Stomach (tissue), 9 donors: ENCODE data around the gene PDIK1L. TPM values are rescaled to one million over a fixed set of nuclear protein-coding genes. Genes with fewer than 3 reads are reported as not detected.

Experiments used
- DNase-seq, 2 donors: peaks; one replicate each; pipeline versions ENCODE4 v3.0.0 to v3.0.0-alpha.2; 2013 to 2019
- H3K27ac ChIP-seq, 5 donors: fragments of 200-600 bp in 4 of 5; sonication (generic) in 4 of 5; one replicate each; pipeline ENCODE4 v1.5.1; 2013 to 2019; ENCODE audit warnings: mild to moderate bottlenecking in 1 of 5, moderate library complexity in 1 of 5
- H3K27me3 ChIP-seq, 3 donors: fragments of 200-600 bp; sonication (generic); one replicate each; pipeline ENCODE4 v1.5.1; 2017 to 2019; ENCODE audit warnings: mixed run types in 1 of 3
- H3K36me3 ChIP-seq, 4 donors: fragments of 200-600 bp; sonication (generic); 1 replicate in 3 of 4; 2 replicates in 1 of 4; pipeline ENCODE4 v1.5.1; 2016 to 2019
- H3K4me1 ChIP-seq, 4 donors: fragments of 200-600 bp; sonication (generic); one replicate each; pipeline ENCODE4 v1.5.1; 2016 to 2019
- H3K4me3 ChIP-seq, 4 donors: fragments of 200-600 bp; sonication (generic) in 3 of 4; one replicate each; pipeline ENCODE4 v1.5.1; 2016 to 2019; ENCODE audit warnings: mild to moderate bottlenecking in 1 of 4
- H3K9me3 ChIP-seq, 4 donors: fragments of 200-600 bp; sonication (generic); one replicate each; pipeline ENCODE4 v1.5.1; 2016 to 2019
- CTCF ChIP-seq, 7 experiments: fragments of 450-650 bp in 4 of 7; fragments of 200-600 bp in 3 of 7; sonication (generic) in 3 of 7; IDR thresholded peaks; one replicate each; pipeline ENCODE4 v1.5.1; 2016 to 2019; ENCODE audit warnings: antibody characterized with exemption in 7 of 7, control low read depth in 2 of 7, mild to moderate bottlenecking in 1 of 7
- EP300 ChIP-seq: sonication (generic); formaldehyde crosslinking; IDR thresholded peaks from one replicate; pipeline ENCODE4 v1.6.1; 2017; ENCODE audit warnings: antibody characterized with exemption
- POLR2A ChIP-seq, 4 donors: fragments of 450-650 bp; IDR thresholded peaks; one replicate each; pipeline ENCODE4 v1.6.1; 2016; ENCODE audit warnings: antibody characterized with exemption in 4 of 4, control low read depth in 2 of 4, mild to moderate bottlenecking in 1 of 4, moderate library complexity in 1 of 4
- POLR2AphosphoS5 ChIP-seq, 3 donors: sonication (generic); formaldehyde crosslinking; IDR thresholded peaks; one replicate each; pipeline ENCODE4 v1.6.1; 2016; ENCODE audit warnings: antibody characterized with exemption in 3 of 3
- WGBS, 5 donors: extraction: QIAGEN DNeasy Blood & Tissue Kit in 3 of 5; methylation state at CpG; one replicate each; pipeline versions ENCODE4 v1.1.5 to v1.1.7; 2013 to 2018; 5-methylcytosine and 5-hydroxymethylcytosine counted together
- intact Hi-C: fragments of 100-400 bp; cut with DNase I; formaldehyde crosslinking; loops from one replicate; pipeline ENCODE4 v1.15.1; 2023; ENCODE audit warnings: low total_unique reads
- polyA plus RNA-seq, 3 donors: library from polyadenylated mRNA; stranded (reverse); fragments of 200-250 nt; gene quantifications; one replicate each; pipeline ENCODE4 v1.2.3, GENCODE V29; 2013
- total RNA-seq, 5 donors: library from RNA; depleted of rRNA; stranded (reverse); fragments of >200 nt; gene quantifications; one replicate each; pipeline versions ENCODE4 v1.1.0 to v1.2.3, GENCODE V29; 2014 to 2016
- donor health status: healthy with polysubstance abuse.
- donor health status: Bipolar disorder and iron deficiency.
- donor health status: healthy.

The PDIK1L gene
- total and polyA plus RNA-seq, 8 donors, result 1.8 to 33.8 (median 3.7) TPM

- peak overlapping the region; percentile 7 to 61 (median 50) for H3K27ac ChIP-seq
- 18 to 52% (median 34%) methylated on average over 7 to 12 of the region's 12 CpGs for WGBS, 5 donors
- peaks cover 0 to 69% (median 33%) of the 10 kb centered on the region in 3 donors for H3K27me3 ChIP-seq
- H3K4me1 ChIP-seq, result peaks cover 4 to 13% (median 9%) of the 10 kb centered on the region in 4 donors
- intact Hi-C loops, result no loop called here
- H3K4me3 ChIP-seq, result peak overlapping the region in 2 of 4 donors; percentile 6 to 11
- H3K9me3 ChIP-seq, result no peaks in the 10 kb centered on the region
- no peak for TF ChIP-seq POLR2A (IDR thresholded peaks at IDR 0.05)
- no peak for TF ChIP-seq EP300
- no peak for TF ChIP-seq POLR2AphosphoS5 (IDR thresholded peaks at IDR 0.05)
- no peak for TF ChIP-seq CTCF (IDR thresholded peaks at IDR 0.05)
- peak in 1 of 2 donors; percentile 55 for DNase-seq
- no peaks in the 10 kb centered on the region for H3K36me3 ChIP-seq
Measured at GRCh38 chr1:26156285-26157038, 44.8 kb downstream of the PDIK1L start.

DNA sequence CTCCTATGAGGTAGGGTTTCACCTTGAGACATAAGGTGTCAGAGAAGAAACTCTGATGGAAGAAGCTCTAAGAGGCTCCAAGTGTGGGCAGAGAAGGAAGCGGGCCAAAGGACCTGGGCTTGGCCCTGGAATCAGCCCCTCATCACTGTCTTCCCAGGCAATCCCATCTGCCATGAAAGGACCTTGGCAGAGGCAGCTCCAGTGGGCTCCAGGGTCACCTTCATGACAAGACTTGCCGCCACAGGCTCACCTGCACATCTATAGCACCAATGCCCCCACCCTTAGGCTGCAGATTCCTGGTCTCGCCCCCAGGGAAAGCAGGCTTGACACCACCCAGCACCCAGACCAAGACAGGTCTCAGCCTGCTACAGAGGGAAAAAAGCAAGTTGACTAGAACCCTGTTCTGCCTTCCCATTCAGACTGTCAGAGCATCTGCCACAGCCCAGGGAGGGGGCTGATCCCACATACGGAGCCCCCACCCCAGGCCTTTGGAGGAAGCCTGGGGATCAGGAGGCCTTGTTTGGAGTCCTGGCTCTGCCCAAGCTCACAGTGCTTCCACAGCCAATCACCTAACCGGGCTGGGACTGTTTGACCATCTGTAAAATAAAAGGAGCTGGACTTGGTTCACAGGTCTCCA, 46.8 kb downstream of the PDIK1L start:
- Histone ChIP-seq H3K27ac (peak overlapping the region in 4 of 5 donors; percentile 28 to 49 (median 36)), H3K27me3 (peaks cover 0 to 85% (median 36%) of the 10 kb centered on the region in 3 donors), H3K36me3 (no peaks in the 10 kb centered on the region), H3K9me3 (no peaks in the 10 kb centered on the region), H3K4me3 (peak overlapping the region in 1 of 4 donors; percentile 66), H3K4me1 (peaks cover 9 to 24% (median 19%) of the 10 kb centered on the region in 4 donors)
- 84 to 93% (median 91%) methylated on average over 4 to 5 of the region's 5 CpGs for WGBS, 5 donors
- TF ChIP-seq CTCF (IDR thresholded peaks at IDR 0.05) (no peak), POLR2AphosphoS5 (IDR thresholded peaks at IDR 0.05) (no peak), POLR2A (IDR thresholded peaks at IDR 0.05) (no peak), EP300 (no peak)
- intact Hi-C loops, result no loop called here
- DNase-seq, result no peak

DNA sequence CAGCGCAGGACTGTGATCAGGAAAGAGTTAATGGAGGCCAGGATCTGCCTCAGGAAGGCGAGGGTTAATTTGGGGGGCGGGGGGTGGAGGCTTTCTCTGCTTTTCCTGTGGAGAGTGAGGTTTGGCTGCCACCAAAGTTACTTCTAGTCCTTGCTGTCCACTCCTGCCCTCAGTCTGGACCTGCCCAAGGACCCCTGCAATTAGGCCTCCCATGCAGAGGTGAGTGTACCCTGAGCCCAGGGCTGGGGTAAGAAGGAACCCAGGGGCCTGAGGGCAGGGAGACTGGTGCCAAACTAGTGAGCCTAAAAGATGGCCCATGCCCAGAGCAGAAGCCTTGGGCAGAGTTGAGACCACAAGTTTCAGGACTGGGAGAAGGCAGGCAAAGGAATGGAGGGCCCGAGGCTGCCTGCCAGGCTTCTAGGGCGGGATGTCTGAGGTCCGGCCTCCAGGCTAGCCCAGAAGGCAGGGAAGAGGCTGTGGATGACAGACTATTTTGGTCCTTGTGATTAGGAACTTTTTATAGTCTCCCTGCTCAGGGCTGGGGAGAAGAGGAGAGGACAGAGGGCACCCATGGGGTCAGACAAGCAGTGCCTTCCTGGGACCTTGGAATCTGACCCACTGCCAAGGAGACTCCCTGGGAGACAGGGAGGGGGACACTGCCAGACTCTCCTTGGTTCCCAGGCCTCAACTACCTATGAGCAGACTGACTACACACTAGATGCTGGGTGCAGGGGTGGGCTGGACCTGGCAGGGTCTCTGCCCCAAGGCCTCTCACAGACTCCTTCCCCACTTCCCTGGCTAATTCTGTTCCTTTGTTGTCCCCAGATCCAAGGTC, 47.5 kb downstream of the PDIK1L start, which contains the start of gene FAM110D:
TSS of gene FAM110D (plus strand) at position 172 of the 835 bp plus-strand sequence. CDS start 2,213 bp downstream, outside the sequence.
- peak in 1 of 2 donors; percentile 20 for DNase-seq
- Histone ChIP-seq H3K4me1 (peaks cover 14 to 31% (median 25%) of the 10 kb centered on the region in 4 donors), H3K9me3 (no peaks in the 10 kb centered on the region), H3K36me3 (no peaks in the 10 kb centered on the region), H3K27me3 (peaks cover 0 to 82% (median 36%) of the 10 kb centered on the region in 3 donors), H3K4me3 (peak within 1 kb of the TSS; percentile 18 to 66 (median 38)), H3K27ac (peak within 1 kb of the TSS in 4 of 5 donors; percentile 34 to 49 (median 42))
- WGBS, 5 donors, result 52 to 63% (median 56%) methylated on average over 6 of the region's 6 CpGs
- TF ChIP-seq EP300 (no peak), POLR2AphosphoS5 (IDR thresholded peaks at IDR 0.05) (peak in 1 of 3 donors; percentile 6)
- intact Hi-C loops, result no loop called here

- Histone ChIP-seq H3K4me3 (peak overlapping the region; percentile 18 to 66 (median 38)), H3K27ac (peak overlapping the region in 3 of 5 donors; percentile 24 to 49 (median 27)), H3K36me3 (no peaks in the 10 kb centered on the region), H3K4me1 (peaks cover 15 to 36% (median 29%) of the 10 kb centered on the region in 4 donors), H3K9me3 (no peaks in the 10 kb centered on the region), H3K27me3 (peaks cover 0 to 81% (median 36%) of the 10 kb centered on the region in 3 donors)
- no peak for DNase-seq
- intact Hi-C loops, result loop anchor here (5.0 kb wide), 1 partner anchor 122 kb away; no protein-coding TSS in a partner anchor
- 79 to 82% (median 79%) methylated on average over 4 of the region's 4 CpGs for WGBS, 5 donors
- TF ChIP-seq CTCF (IDR thresholded peaks at IDR 0.05) (no peak), POLR2A (IDR thresholded peaks at IDR 0.05) (no peak), POLR2AphosphoS5 (IDR thresholded peaks at IDR 0.05) (no peak), EP300 (no peak)
Measured at GRCh38 chr1:26159743-26160039, 48.1 kb downstream of the PDIK1L start.
